Stimulated activated CD8-positive, alpha-beta memory T cell treated with anti-CD3 and anti-CD28 coated beads, Interleukin-2, amount 100 ng/mL, for 48 hours (primary cell): ENCODE data around the gene RRP15.

Experiments
- DNase-seq, 2 donors: peaks; one replicate each; pipeline ENCODE4 v3.0.0-alpha.2; 2020; ENCODE audit warnings: low read depth in 2 of 2

The RRP15 gene

GRCh38 chr1:218284917-218285635, at the start of gene RRP15:
Gene RRP15, plus strand, starts transcription at chr1:218285293. Its CDS starts 24 bp downstream, at chr1:218285317.
- peak; percentile 77 to 81 for DNase-seq

DNA sequence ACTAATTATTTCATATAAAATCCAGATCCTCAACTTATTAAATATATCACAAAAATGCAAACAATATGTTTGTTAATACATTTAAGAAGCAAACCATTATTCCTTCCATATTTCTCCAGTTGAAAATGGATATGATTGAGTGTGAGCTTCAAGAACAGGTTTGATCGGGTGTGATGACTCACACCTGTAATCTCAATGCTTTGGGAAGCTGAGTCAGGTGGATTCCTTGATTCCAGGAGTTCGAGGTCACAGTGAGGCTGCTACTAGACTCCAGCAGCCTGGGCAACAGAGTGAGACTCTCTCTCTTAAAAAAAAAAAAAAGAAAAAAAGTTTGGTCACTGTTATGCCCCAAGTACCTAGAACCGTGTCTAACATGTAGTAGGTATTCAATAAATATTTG, 42.9 kb upstream of the RRP15 start:
- no peak for DNase-seq

- DNase-seq = no peak
These were observed 37.8 kb upstream of the RRP15 start for GRCh38 chr1:218247339-218247738.

DNA sequence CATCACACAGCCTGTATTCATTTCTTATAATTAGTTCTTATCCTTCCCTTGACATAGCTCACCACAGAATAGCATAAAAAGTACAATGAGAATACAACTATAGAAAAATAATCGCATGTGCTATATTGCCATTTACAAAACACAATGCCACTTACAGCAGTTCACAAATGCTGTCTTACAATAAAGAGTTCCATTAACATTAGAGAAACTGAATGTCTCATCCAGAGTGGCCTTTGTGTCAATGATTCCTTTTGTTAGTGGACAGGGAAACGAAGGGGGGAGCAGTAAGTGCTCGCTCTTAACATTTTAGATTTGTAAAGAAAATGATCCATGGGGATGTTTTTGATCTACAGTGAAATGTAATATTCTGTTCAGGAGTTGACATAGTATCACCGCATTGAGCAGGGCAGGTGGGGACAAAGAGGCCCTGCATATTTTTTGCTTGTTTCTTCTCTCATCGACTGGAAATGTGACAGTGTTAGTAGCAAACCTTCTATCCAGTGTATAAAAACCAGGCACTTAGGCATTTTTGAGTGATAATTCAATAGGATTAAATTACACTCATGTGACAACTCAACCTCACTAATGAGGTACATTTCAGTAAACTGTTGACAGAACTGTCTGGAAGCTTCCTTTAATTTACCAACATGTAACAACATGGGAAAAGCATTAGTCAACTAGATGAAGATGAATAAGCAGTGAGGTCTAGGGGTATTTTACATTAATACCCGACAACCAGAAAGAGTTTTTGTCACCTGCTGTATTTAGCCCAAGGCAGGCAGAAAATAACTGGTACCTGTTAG, 35.6 kb upstream of the RRP15 start:
- no peak for DNase-seq

GRCh38 chr1:218250492-218250891, 34.6 kb upstream of the RRP15 start:
- DNase-seq = no peak

- no peak for DNase-seq
These were observed 30.7 kb upstream of the RRP15 start for GRCh38 chr1:218254296-218254946.

DNA sequence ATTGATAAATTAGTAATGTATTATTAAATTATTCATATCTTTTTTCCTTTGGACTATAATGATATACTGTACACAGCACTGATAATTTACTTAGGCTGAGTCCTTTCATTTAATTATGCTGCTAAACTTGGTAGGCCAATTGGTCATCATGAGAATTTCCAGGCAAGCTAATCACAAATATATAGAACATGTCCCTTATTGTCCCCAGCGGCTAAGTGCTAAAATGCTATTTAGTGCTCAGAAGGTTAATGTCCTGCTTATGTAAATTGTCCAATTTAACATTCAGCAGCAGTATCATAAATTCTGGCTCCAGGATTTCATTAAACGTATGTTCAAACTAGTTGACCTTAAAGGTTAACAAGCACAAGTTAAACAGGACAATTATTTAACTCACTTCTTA, 30.0 kb upstream of the RRP15 start:
- DNase-seq = no peak

GRCh38 chr1:218257371-218257770, 27.7 kb upstream of the RRP15 start:
- DNase-seq = no peak

- DNase-seq = no peak
These were observed 27.1 kb upstream of the RRP15 start for GRCh38 chr1:218257971-218258370.

DNA sequence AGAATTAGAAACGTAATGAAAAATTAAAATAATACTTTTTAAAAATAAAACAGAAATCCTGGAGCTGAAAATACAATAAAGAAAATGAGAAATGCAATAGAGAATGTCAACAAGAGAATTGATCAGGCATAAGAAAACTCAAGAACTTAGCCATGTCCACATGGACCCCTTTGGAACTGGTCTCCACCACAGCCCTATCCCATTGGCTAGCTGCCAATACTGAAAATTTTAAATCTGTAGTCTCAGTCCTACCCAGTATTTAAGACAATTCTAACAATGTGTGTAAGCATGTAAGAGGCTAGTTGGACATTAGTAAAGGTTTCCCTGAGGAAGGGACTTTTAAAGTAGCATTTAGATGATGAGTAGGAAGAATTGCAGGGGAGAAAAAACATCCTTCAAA, 25.8 kb upstream of the RRP15 start:
- no peak for DNase-seq

DNA sequence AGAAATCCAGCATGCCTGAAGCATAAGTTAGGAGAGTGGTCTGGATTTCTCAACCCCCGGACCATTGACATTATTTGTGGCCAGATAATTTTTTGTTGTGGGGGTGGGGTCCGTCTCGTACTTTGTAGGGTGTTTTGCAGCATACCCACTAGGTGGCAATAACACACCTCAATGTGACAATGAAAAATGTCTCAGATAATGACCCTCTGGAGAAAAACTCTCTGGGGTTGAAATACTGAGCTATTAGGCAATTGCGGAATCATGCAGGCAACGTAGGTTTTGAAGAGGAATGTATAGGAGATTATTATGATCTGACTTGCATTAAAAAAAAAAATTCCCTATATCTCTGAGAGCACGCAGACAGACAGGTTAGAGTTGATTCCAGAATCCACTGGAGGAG, 25.3 kb upstream of the RRP15 start:
- DNase-seq = no peak

DNA sequence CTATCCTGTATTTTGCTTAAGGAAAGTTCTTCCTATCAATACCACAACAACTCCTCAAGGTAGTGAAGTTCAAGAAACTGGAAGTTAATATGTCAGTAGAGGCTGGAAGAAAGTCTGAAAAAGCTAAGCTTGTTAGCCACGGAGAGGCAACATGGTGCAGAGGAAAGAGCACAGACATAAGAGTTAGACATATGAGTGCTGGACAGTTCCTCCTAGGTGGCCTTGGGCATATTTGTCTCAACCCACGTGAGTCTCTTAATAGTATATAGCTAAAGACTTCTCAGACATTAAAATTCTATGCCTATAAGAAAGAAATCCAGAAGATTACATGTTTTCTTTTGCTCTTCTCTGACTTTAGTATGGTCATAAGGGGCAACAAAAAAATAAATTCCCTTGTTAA, 22.8 kb upstream of the RRP15 start:
- no peak for DNase-seq

DNA sequence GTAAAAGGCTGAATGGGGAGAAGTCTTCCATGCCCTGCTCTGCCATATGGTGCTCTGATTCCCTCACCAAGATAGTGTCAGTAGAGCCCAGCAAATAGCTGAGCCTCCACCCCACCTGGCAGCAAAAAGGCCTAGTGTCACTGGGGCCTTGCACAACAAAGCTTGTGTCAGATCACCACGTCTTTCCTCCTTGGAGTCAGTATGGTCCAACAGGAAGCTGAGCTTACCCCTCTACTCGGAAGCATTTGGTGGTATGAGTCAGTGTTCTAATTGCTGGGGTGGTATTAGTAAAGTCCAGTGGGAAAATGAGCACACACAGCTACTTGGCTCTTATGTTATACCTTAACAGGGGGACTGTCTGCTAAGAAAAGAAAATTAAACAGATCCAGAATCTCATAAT, 18.7 kb upstream of the RRP15 start:
- no peak for DNase-seq

GRCh38 chr1:218272366-218272765, 12.7 kb upstream of the RRP15 start:
- no peak for DNase-seq

DNA sequence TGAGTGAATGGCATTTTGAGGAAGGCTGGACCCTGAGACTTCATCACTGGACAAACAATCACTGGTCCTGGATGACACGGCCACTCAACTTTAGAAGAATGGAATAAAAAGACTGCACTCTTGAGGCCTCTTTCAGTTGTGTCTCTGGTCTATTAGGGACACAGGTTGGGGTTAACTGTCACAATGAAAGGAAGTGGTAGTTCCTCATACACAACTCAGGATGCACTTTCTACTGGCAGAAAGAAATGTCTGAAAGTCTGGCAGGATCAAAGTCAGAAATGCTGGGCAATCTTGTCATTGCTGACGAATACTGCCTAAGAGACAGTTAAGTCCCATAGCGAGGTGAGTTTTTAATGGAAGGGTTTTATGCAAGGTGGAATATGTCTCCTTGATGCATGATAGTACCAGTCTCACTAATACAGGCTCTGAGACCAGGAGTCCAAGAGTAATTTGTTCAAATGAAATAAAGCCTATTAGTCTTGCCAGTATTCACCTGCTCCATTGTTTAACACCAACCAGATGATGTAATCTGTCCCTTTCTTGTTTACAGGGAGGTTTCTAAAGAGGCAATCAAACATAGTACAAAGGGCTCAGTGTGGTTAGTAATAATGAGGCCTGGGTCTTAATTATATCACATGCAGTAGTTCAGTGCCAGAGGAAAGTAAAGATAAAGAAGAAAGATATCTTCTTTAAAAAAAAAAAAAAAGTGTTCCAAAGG, 11.2 kb upstream of the RRP15 start:
- no peak for DNase-seq

GRCh38 chr1:218274511-218274910, 10.6 kb upstream of the RRP15 start:
- no peak for DNase-seq

DNA sequence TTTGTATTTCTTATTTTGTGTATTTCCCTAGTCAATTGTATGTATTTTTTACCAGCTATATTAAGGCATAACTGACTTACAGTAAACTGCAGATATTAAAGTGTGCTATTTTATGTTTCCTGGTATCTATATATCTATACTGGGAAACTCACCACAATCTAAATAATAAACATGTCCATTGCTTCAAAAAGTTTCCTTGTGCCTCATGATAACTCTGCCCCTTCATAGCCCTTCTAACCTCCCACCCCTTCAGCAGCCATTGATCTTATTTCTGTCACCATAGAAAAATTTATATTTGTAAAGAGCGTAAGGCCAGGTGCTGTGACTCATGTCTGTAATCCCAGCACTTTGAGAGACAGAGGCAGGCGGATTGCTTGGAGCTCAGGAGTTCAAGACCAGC, 9.3 kb upstream of the RRP15 start:
- DNase-seq = no peak

DNA sequence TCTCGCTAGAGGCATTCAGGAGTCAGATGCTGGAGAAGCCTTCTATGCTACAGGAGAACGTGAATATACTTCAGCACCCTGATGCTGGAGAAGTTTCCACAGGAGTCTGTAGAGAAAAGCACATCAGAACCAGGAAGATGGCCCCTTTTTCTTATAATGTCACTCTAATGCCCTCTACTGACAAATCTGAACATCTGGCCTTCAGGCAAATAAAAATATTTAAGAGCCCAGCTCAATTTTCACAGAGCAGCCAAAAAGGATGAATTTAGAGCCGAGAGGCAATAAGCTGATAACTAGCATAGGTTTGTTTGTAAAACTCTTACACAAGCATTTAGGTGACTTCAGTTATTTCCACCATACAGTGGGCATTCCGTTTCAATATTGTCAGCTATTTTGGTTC, 3.8 kb upstream of the RRP15 start:
- DNase-seq = no peak

- DNase-seq = peak in 1 of 2 donors; percentile 1
These were observed 646 bp upstream of the RRP15 start for GRCh38 chr1:218284377-218284916.

DNA sequence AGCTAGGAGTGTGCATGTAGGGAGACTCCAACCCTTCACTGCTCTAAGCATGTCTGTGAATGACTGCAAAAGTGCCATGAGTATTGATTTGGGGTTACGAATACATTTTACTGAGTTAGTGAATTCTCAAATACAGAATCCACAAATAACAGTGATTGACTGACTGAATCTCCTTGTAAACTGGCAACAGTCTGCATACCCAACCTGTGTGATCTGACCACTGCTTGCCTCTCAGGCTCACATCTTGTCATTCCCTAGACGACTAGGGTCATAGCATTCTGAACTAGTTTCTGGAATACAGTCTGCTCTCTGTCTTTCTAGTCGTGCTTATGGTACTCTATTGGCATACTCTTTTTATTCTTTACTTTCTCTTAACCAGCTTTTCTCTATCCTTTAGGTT, 7.4 kb downstream of the RRP15 start:
- DNase-seq = no peak

DNA sequence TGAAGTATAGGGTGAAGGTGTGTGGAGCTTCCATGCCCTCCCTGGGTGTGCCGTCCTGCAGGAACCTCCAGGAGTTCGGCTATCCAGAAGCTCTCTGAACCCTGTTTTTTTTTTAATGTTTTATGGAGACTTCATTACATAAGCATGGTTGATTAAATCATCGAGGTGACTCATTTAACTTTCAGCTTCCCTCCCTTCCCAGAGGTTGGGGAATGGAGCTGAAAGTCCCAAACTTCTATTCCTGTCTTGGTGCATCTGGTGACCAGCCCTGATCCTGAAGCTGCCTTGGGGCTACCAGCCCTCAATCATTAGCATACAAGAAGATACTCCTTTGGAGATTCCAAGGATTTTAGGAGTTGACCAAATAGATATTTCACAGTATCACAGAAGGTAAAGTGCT, 9.5 kb downstream of the RRP15 start:
- DNase-seq = no peak

GRCh38 chr1:218296162-218296561, 11.1 kb downstream of the RRP15 start:
- no peak for DNase-seq
